Measurements from ENCODE around the gene GAPDHS. TPM values are rescaled to one million over a fixed set of nuclear protein-coding genes. Genes with fewer than 3 reads are reported as not detected.

The GAPDHS gene
- total and polyA plus RNA-seq, 12 donors = not detected

DNA sequence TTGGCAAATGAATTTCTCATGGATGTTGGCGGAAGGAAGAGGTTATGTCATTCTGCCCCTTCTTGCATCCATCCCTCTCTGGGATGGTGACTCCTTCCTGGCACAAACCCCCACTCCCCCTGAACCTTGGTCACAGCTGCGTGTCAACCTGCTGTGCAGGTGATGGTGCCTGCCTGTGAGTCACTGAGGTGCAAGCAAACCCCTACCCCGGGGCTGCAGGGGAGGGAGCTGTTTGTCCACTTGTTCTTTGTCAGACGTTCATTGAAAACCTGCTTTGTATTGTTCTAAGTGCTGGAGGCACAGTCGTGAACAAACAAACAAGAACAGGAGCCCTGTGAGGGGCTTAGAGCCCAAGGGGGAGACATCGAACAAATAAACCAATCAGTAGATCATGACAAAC, 2.0 kb upstream of the GAPDHS start:
- no peak overlapping the region for H3K4me3 ChIP-seq
- WGBS, 2 donors = 50 to 62% methylated on average over 6 of the region's 6 CpGs
- intact Hi-C loops (cut with DNase I) = no loop called here
- H3K9me3 ChIP-seq = no peaks in the 10 kb centered on the region
- H3K27me3 ChIP-seq = peaks cover 0 to 90% (median 75%) of the 10 kb centered on the region in 7 donors
- TF ChIP-seq CTCF (IDR thresholded peaks at IDR 0.05) = no peak
- ATAC-seq (no peak), DNase-seq (no peak)
- no peak overlapping the region for H3K27ac ChIP-seq
- H3K4me1 ChIP-seq = peaks cover 0 to 23% (median 6%) of the 10 kb centered on the region in 9 donors
- no peaks in the 10 kb centered on the region for H3K36me3 ChIP-seq

DNA sequence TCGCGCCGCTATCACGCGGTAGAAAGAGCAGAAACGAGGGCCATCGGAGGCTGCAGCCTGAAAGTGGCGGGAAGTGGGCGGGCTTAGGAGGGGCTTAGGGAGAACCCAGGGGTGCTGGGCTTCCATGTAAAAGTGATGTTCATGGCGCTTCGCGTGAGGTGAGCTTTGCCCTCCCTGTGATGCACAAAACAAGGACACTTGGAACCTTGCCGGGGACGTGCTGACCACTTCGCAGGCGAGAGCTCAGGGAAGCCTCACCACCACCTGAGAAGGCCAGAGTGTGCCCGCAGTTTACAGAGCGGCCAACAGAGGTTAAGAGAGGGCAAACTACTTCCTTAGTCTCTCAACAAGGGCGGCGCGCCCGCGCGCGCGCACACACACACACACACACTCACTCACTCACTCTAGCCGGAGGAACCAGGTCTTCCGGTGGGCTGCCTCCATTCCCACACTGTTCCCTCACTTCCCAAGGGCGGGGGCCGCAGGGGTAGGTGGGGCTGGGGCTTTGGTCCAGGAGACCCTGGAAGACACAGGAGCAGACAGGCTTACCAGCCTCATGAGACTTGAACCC, 651 bp downstream of the GAPDHS start:
- H3K9me3 ChIP-seq = no peaks in the 10 kb centered on the region
- H3K4me3 ChIP-seq = peak overlapping the region in 1 of 10 donors; percentile 9
- peak in 1 of 2 donors; percentile 35 for DNase-seq
- ATAC-seq = peak in 6 of 8 donors; percentile 14 to 67 (median 60)
- intact Hi-C loops (cut with DNase I) = no loop called here
- H3K36me3 ChIP-seq = no peaks in the 10 kb centered on the region
- no peak overlapping the region for H3K27ac ChIP-seq
- 3 to 4% methylated on average over 30 of the region's 30 CpGs for WGBS, 2 donors
- H3K27me3 ChIP-seq = peaks cover 0 to 64% (median 58%) of the 10 kb centered on the region in 7 donors
- H3K4me1 ChIP-seq = peaks cover 0 to 23% (median 6%) of the 10 kb centered on the region in 9 donors
- TF ChIP-seq CTCF (IDR thresholded peaks at IDR 0.05) = no peak

GRCh38 chr19:35534803-35535480, 1.7 kb downstream of the GAPDHS start:
- DNase-seq = no peak
- intact Hi-C loops (cut with DNase I) = no loop called here
- WGBS, 2 donors = 71 to 75% methylated on average over 10 of the region's 10 CpGs
- Histone ChIP-seq H3K27ac (no peak overlapping the region), H3K4me1 (peaks cover 0 to 23% (median 6%) of the 10 kb centered on the region in 9 donors), H3K9me3 (no peaks in the 10 kb centered on the region), H3K27me3 (peaks cover 0 to 54% (median 48%) of the 10 kb centered on the region in 7 donors), H3K4me3 (no peak overlapping the region), H3K36me3 (no peaks in the 10 kb centered on the region)
- no peak for ATAC-seq
- TF ChIP-seq CTCF (IDR thresholded peaks at IDR 0.05) = no peak

GRCh38 chr19:35539314-35539713, 6.1 kb downstream of the GAPDHS start:
- ATAC-seq = no peak
- intact Hi-C loops (cut with DNase I) = no loop called here
- Histone ChIP-seq H3K4me3 (no peak overlapping the region), H3K27me3 (peaks cover 0 to 10% (median 4%) of the 10 kb centered on the region in 7 donors), H3K36me3 (peaks cover 0 to 8% (median 0%) of the 10 kb centered on the region in 9 donors), H3K4me1 (peaks cover 0 to 4% (median 1%) of the 10 kb centered on the region in 9 donors), H3K27ac (no peak overlapping the region), H3K9me3 (no peaks in the 10 kb centered on the region)
- no peak for TF ChIP-seq CTCF (IDR thresholded peaks at IDR 0.05)
- 84 to 86% methylated on average over 6 of the region's 6 CpGs for WGBS, 2 donors
- DNase-seq = no peak
